ENCODE results near the gene ERVFRD-1.

DNA sequence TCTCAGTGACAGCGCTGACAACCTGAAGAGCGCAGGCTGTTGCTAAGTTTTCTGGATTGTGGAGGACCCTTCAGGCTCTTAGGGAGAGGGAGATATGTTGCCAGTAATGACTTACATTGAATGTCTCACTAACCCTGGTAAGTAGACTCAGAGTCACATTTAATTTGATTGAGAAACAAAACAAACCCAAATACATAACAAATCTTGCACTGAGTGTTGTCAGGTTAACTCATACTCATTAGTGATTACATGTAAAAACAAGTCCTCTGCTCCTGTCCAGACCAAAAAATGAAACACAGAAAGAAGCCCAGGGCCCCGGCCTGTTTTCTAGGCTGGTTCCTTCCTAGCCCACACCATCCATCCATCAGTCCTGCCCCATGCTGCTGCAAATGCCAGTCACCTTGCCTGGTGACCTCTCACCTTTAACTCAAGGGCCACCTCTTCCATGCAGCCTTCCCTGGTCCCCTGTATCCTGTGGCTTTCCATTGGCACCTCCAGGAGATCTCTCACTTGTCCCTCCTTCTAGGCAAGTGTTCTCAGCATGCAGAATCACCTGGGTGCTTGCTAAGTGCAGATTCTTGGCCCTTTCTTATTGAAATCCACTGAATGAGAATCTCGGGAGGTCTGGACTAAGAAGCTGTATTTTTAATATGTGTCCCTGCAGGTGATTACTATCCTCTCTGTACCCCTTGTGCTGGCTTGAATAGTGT lies 34.7 kb upstream of the ERVFRD-1 start:
- TF ChIP-seq, protein P1, sequence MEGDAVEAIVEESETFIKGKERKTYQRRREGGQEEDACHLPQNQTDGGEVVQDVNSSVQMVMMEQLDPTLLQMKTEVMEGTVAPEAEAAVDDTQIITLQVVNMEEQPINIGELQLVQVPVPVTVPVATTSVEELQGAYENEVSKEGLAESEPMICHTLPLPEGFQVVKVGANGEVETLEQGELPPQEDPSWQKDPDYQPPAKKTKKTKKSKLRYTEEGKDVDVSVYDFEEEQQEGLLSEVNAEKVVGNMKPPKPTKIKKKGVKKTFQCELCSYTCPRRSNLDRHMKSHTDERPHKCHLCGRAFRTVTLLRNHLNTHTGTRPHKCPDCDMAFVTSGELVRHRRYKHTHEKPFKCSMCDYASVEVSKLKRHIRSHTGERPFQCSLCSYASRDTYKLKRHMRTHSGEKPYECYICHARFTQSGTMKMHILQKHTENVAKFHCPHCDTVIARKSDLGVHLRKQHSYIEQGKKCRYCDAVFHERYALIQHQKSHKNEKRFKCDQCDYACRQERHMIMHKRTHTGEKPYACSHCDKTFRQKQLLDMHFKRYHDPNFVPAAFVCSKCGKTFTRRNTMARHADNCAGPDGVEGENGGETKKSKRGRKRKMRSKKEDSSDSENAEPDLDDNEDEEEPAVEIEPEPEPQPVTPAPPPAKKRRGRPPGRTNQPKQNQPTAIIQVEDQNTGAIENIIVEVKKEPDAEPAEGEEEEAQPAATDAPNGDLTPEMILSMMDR (IDR thresholded peaks at IDR 0.05; ENCODE audit: low read length) = no peak
- no peak for TF ChIP-seq EZH2 (IDR thresholded peaks at IDR 0.05; ENCODE audit: borderline replicate concordance, low read length)

Data from OCI-LY1 (cell line).